HepG2 (cell line): ENCODE measurements around the gene DSCAML1. TPM values are rescaled to one million over a fixed set of nuclear protein-coding genes. Genes with fewer than 3 reads are reported as not detected.

Experiments
- ARID5B ChIP-seq: IDR thresholded peaks from 2 replicates; pipeline ENCODE4 v1.4.0; 2020; ENCODE audit warnings: mild to moderate bottlenecking, missing genetic modification reagents
- FOXK1 ChIP-seq: sonication (generic); formaldehyde crosslinking; IDR thresholded peaks from 2 replicates; pipeline ENCODE4 v1.4.0; 2020; ENCODE audit warnings: low read depth, missing genetic modification reagents, borderline replicate concordance
- HNF1B ChIP-seq: sonication (generic); formaldehyde crosslinking; IDR thresholded peaks from 2 replicates; pipeline ENCODE4 v1.5.1; 2020; ENCODE audit warnings: mild to moderate bottlenecking, moderate library complexity, missing genetic modification reagents
- HOMEZ ChIP-seq: IDR thresholded peaks from 2 replicates; pipeline ENCODE4 v1.6.1; 2016; ENCODE audit warnings: low read depth
- ISX ChIP-seq: sonication (generic); formaldehyde crosslinking; conservative IDR thresholded peaks from 2 replicates; pipeline ENCODE4 v1.5.0; 2020; ENCODE audit warnings: missing genetic modification reagents
- KAT2B ChIP-seq: fragments of 150-350 bp; IDR thresholded peaks from 2 replicates; pipeline ENCODE4 v1.6.1; 2014; ENCODE audit warnings: low read depth, low read length, borderline replicate concordance
- KAT7 ChIP-seq: IDR thresholded peaks from 2 replicates; pipeline ENCODE4 v1.6.1; 2018; ENCODE audit warnings: borderline replicate concordance, missing compliant biosample characterization
- MIER3 ChIP-seq: IDR thresholded peaks from 2 replicates; pipeline ENCODE4 v1.6.1; 2016; ENCODE audit warnings: missing compliant biosample characterization, borderline replicate concordance
- NFE2 ChIP-seq: sonication (generic); formaldehyde crosslinking; IDR thresholded peaks from 2 replicates; pipeline ENCODE4 v1.4.0; 2020; ENCODE audit warnings: missing genetic modification reagents
- SNAI1 ChIP-seq: sonication (generic); formaldehyde crosslinking; IDR thresholded peaks from 2 replicates; pipeline ENCODE4 v1.5.0; 2020; ENCODE audit warnings: mild to moderate bottlenecking, missing genetic modification reagents, borderline replicate concordance
- TEAD3 ChIP-seq: optimal IDR thresholded peaks from 2 replicates; pipeline ENCODE3; 2016; ENCODE audit warnings: borderline replicate concordance
- ZNF180 ChIP-seq: sonication (generic); formaldehyde crosslinking; IDR thresholded peaks from 2 replicates; pipeline ENCODE4 v1.4.0; 2020; ENCODE audit warnings: low read depth, missing genetic modification reagents, borderline replicate concordance
- ZNF281 ChIP-seq: sonication (generic); formaldehyde crosslinking; IDR thresholded peaks from 2 replicates; pipeline ENCODE4 v1.4.0; 2020; ENCODE audit warnings: missing genetic modification reagents, borderline replicate concordance
- ZNF501 ChIP-seq: sonication (generic); formaldehyde crosslinking; IDR thresholded peaks from 2 replicates; pipeline ENCODE4 v1.5.1; 2020; ENCODE audit warnings: mild to moderate bottlenecking, moderate library complexity, missing genetic modification reagents
- ZNF530 ChIP-seq: sonication (generic); formaldehyde crosslinking; IDR thresholded peaks from 2 replicates; pipeline ENCODE4 v1.5.0; 2020; ENCODE audit warnings: low read depth, mild to moderate bottlenecking, missing genetic modification reagents
- ZNF839 ChIP-seq: sonication (generic); formaldehyde crosslinking; IDR thresholded peaks from 2 replicates; pipeline ENCODE4 v1.4.0; 2020; ENCODE audit warnings: missing genetic modification reagents, mild to moderate bottlenecking, borderline replicate concordance
- polyA plus RNA-seq, 8 experiments: library from polyadenylated mRNA; depleted of rRNA in 3 of 8; stranded (reverse) in 7 of 8; unstranded in 1 of 8; fragments of >200 nt; fragmentation: Illumina TruSeq in 4 of 8; extraction: Trizol in 4 of 8; gene quantifications; 2 replicates each; pipeline versions ENCODE4 v1.2.1 to v1.2.3, GENCODE V29; 2011 to 2016; ENCODE audit warnings: low read depth in 4 of 8, missing spikeins in 1 of 8, mixed read lengths in 1 of 8; ENCODE audit not compliant: insufficient read depth in 1 of 8
- total RNA-seq, 5 experiments: library from RNA; depleted of rRNA; stranded (reverse); fragments of >200 nt; fragmentation: Illumina TruSeq; extraction: Trizol; gene quantifications; 2 replicates each; pipeline ENCODE4 v1.2.3, GENCODE V29; 2016; ENCODE audit warnings: low read depth in 1 of 5

DSCAML1 gene
- total and polyA plus RNA-seq, 2 of the 13 experiments (the other 11 are each of a cell fraction or from before 2014, with no cell fraction given), result 0.29 to 0.40 TPM

- TF ChIP-seq ZNF281 (CRISPR knock-in tag) (no peak), ZNF530 (CRISPR knock-in tag) (no peak), FOXK1 (CRISPR knock-in tag) (peak; percentile 47; the same call in 1 of the 2 replicates), KAT7 (CRISPR knock-in tag) (no peak), ZNF839 (no peak), MIER3 (CRISPR knock-in tag) (peak; percentile 46; the same call in 1 of the 2 replicates), KAT2B (no peak), TEAD3 (CRISPR knock-in tag) (peak; percentile 17), HNF1B (CRISPR knock-in tag) (0 out of 2 replicates have a peak, but pooled peaks have one; percentile 34), ARID5B (CRISPR knock-in tag) (peak; percentile 74), ZNF501 (CRISPR knock-in tag) (peak; percentile 36; the same call in 1 of the 2 replicates), NFE2 (CRISPR knock-in tag) (no peak), SNAI1 (CRISPR knock-in tag) (no peak), HOMEZ (CRISPR knock-in tag) (0 out of 2 replicates have a peak, but pooled peaks have one; percentile 47), ZNF180 (CRISPR knock-in tag) (no peak), ISX (CRISPR knock-in tag) (no peak)
Measured at GRCh38 chr11:117702946-117703598, 93.9 kb downstream of the DSCAML1 start (continued).
